A549 (cell line): ENCODE data around the gene EOMES.

Experiments used
- CTCF ChIP-seq: fragments of >200 bp; sonication (Bioruptor Twin); formaldehyde crosslinking; IDR thresholded peaks from 3 replicates; pipeline ENCODE4 v1.5.1; 2016
- EHF ChIP-seq: fragments of 250-450 bp; sonication (Bioruptor Pico); IDR thresholded peaks from 2 replicates; pipeline ENCODE4 v1.5.0; 2020; ENCODE audit warnings: mild to moderate bottlenecking
- EP300 ChIP-seq, 2 experiments: fragments of >200 bp; sonication (Bioruptor Twin); formaldehyde crosslinking; IDR thresholded peaks; 2 replicates in 1 of 2; 3 replicates in 1 of 2; pipeline ENCODE4 v1.6.1; 2016 to 2017
- HOXB13 ChIP-seq: fragments of 250-450 bp; sonication (Bioruptor Pico); IDR thresholded peaks from 2 replicates; pipeline ENCODE4 v1.5.0; 2020; ENCODE audit warnings: low read depth, mild to moderate bottlenecking, moderate library complexity
- MYC ChIP-seq: IDR thresholded peaks from 2 replicates; pipeline ENCODE4 v1.6.1; 2012; ENCODE audit warnings: mild to moderate bottlenecking, inconsistent platforms, low read length, improper control_type of control experiment, borderline replicate concordance
- POLR2A ChIP-seq: IDR thresholded peaks from 2 replicates; pipeline ENCODE4 v1.6.1; 2012; ENCODE audit warnings: mild to moderate bottlenecking, low read length
- RCOR1 ChIP-seq: fragments of 150-350 bp; IDR thresholded peaks from 2 replicates; pipeline ENCODE4 v1.6.1; 2014; ENCODE audit warnings: antibody characterized with exemption, low read length, low read depth
- TF ChIP-seq, protein P1 (sequence below): fragments of 450-650 bp; IDR thresholded peaks from 2 replicates; pipeline ENCODE4 v1.6.1; 2014; ENCODE audit warnings: antibody characterized with exemption
- TF ChIP-seq, protein P2 (sequence below): fragments of 150-350 bp; IDR thresholded peaks from 2 replicates; pipeline ENCODE4 v1.6.1; 2014; ENCODE audit warnings: low read depth, mild to moderate bottlenecking, low read length
- TF ChIP-seq, protein P3 (sequence below): fragments of 200-600 bp; sonication (generic); IDR thresholded peaks from 2 replicates; pipeline ENCODE4 v1.6.1; 2016; ENCODE audit warnings: antibody characterized with exemption, mild to moderate bottlenecking, moderate library complexity

DNA sequence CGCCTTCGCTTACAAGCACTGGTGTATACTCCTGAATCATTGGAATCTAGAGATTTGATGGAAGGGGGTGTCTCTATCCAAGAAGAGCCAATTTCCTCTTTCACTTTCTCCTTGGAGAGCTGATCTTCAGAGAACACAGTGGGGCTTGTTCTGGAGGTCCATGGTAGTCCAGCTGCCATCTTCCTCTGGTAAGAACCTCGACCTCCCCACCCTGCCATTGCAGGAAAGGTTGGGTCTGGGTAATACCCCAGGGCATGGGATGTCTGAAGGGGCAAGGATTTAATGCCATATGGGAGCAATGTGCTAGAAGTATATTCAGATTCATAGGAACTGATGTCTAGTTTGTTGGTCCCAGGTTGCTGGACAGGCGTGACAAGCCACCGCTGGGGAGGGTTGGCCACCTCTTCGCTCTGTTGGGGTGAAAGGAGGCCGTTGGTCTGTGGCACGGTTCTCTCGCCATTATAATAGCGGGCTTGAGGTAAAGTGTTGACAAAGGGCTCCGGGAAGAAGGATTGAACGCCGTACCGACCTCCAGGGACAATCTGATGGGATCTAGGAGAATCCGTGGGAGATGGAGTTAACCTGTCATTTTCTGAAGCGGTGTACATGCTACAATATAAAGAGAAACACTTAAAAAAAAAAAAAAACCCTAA is 4.8 kb downstream of the EOMES start:
- TF ChIP-seq CTCF (no peak), RCOR1 (no peak), MYC (no peak), EHF (CRISPR knock-in tag) (no peak), HOXB13 (CRISPR knock-in tag) (no peak), POLR2A (no peak), EP300 (IDR thresholded peaks at IDR 0.05) (no peak)
- TF ChIP-seq, protein P1, sequence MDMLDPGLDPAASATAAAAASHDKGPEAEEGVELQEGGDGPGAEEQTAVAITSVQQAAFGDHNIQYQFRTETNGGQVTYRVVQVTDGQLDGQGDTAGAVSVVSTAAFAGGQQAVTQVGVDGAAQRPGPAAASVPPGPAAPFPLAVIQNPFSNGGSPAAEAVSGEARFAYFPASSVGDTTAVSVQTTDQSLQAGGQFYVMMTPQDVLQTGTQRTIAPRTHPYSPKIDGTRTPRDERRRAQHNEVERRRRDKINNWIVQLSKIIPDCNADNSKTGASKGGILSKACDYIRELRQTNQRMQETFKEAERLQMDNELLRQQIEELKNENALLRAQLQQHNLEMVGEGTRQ = no peak
- TF ChIP-seq, protein P2, sequence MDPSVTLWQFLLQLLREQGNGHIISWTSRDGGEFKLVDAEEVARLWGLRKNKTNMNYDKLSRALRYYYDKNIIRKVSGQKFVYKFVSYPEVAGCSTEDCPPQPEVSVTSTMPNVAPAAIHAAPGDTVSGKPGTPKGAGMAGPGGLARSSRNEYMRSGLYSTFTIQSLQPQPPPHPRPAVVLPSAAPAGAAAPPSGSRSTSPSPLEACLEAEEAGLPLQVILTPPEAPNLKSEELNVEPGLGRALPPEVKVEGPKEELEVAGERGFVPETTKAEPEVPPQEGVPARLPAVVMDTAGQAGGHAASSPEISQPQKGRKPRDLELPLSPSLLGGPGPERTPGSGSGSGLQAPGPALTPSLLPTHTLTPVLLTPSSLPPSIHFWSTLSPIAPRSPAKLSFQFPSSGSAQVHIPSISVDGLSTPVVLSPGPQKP = no peak
- TF ChIP-seq, protein P3, sequence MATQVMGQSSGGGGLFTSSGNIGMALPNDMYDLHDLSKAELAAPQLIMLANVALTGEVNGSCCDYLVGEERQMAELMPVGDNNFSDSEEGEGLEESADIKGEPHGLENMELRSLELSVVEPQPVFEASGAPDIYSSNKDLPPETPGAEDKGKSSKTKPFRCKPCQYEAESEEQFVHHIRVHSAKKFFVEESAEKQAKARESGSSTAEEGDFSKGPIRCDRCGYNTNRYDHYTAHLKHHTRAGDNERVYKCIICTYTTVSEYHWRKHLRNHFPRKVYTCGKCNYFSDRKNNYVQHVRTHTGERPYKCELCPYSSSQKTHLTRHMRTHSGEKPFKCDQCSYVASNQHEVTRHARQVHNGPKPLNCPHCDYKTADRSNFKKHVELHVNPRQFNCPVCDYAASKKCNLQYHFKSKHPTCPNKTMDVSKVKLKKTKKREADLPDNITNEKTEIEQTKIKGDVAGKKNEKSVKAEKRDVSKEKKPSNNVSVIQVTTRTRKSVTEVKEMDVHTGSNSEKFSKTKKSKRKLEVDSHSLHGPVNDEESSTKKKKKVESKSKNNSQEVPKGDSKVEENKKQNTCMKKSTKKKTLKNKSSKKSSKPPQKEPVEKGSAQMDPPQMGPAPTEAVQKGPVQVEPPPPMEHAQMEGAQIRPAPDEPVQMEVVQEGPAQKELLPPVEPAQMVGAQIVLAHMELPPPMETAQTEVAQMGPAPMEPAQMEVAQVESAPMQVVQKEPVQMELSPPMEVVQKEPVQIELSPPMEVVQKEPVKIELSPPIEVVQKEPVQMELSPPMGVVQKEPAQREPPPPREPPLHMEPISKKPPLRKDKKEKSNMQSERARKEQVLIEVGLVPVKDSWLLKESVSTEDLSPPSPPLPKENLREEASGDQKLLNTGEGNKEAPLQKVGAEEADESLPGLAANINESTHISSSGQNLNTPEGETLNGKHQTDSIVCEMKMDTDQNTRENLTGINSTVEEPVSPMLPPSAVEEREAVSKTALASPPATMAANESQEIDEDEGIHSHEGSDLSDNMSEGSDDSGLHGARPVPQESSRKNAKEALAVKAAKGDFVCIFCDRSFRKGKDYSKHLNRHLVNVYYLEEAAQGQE = no peak
